Measurements from ENCODE around the gene PPP1R17. TPM values are rescaled to one million over a fixed set of nuclear protein-coding genes. Genes with fewer than 3 reads are reported as not detected.

The PPP1R17 gene
- total and polyA plus RNA-seq, 2 experiments from 2014 or later = 0.52 to 2.4 TPM

DNA sequence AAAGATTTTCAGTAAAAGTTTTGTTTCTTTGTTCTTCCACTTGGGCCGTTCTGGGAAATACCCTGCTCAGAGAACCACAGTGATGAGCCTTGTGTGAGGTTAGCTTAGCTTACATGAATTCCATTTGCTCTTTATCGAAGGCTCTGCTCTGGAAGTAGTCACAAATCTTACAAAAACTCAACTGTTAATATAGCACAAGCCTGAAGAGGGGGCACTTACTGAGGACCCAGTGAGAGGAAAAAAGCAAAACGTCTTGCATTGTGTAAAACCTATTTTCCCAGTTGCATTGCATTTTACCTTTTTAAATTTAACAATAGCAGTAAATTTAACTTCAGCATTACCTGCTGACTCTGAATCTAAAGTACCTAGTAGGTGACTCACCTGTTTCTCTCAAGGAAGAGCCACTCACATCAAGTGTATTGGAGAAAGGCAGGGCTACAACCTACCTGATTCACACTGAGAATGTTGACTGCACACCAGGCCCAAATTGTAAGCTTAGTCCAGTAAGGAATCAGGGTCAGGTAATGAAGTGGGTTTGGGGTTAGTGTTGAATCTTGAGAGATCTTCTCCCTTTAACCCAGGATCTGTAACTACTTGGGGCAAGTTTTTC lies 42.3 kb downstream of the PPP1R17 start:
- no peak overlapping the region for H3K27ac ChIP-seq (ENCODE audit: low read depth)
- DNase-seq (ENCODE audit: low spot score) (peak; percentile 57), ATAC-seq (peak; percentile 72)
- H3K79me2 ChIP-seq (replicated peaks; ENCODE audit: insufficient read depth) = no peaks in the 10 kb centered on the region
- no peaks in the 10 kb centered on the region for H3K36me3 Mint-ChIP-seq (ENCODE audit: low read depth)
- H3F3A ChIP-seq (replicated peaks; ENCODE audit: low read depth) = no peaks in the 10 kb centered on the region
- peaks cover 2% of the 10 kb centered on the region; the same call in 1 of the 3 replicates for H3K4me1 Mint-ChIP-seq
- no peak for TF ChIP-seq ZNF114 (CRISPR knock-in tag; IDR thresholded peaks at IDR 0.05)
- TF ChIP-seq, protein P1, sequence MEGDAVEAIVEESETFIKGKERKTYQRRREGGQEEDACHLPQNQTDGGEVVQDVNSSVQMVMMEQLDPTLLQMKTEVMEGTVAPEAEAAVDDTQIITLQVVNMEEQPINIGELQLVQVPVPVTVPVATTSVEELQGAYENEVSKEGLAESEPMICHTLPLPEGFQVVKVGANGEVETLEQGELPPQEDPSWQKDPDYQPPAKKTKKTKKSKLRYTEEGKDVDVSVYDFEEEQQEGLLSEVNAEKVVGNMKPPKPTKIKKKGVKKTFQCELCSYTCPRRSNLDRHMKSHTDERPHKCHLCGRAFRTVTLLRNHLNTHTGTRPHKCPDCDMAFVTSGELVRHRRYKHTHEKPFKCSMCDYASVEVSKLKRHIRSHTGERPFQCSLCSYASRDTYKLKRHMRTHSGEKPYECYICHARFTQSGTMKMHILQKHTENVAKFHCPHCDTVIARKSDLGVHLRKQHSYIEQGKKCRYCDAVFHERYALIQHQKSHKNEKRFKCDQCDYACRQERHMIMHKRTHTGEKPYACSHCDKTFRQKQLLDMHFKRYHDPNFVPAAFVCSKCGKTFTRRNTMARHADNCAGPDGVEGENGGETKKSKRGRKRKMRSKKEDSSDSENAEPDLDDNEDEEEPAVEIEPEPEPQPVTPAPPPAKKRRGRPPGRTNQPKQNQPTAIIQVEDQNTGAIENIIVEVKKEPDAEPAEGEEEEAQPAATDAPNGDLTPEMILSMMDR (conservative IDR thresholded peaks at IDR 0.05; ENCODE audit: low read depth in 2 of 2) = peak; percentile 42 to 50; a peak in 3 of 4 replicates
- H3K9me3 Mint-ChIP-seq = no peaks in the 10 kb centered on the region
- no peak overlapping the region for H3K4me2 ChIP-seq
- peaks cover 14% of the 10 kb centered on the region; the same call in 1 of the 2 replicates for H3K9me2 ChIP-seq (ENCODE audit: insufficient read depth)
- H3K4me3 ChIP-seq = no peak overlapping the region
- H3K4me3 Mint-ChIP-seq = no peak overlapping the region
- no peaks in the 10 kb centered on the region for H4K20me1 ChIP-seq (replicated peaks; ENCODE audit: insufficient read depth)
- no peak overlapping the region for H2AFZ ChIP-seq
- H3K27me3 ChIP-seq (ENCODE audit: insufficient read depth) = no peaks in the 10 kb centered on the region
- no peaks in the 10 kb centered on the region for H3K36me3 ChIP-seq (ENCODE audit: insufficient read depth)
- H3K27me3 Mint-ChIP-seq (ENCODE audit: insufficient read depth, low read depth, poor library complexity) = peaks cover 2% of the 10 kb centered on the region
- no peaks in the 10 kb centered on the region for H3K4me1 ChIP-seq (ENCODE audit: insufficient read depth)
- no peak overlapping the region for H3K27ac Mint-ChIP-seq

- peaks cover 2% of the 10 kb centered on the region for H3K27me3 Mint-ChIP-seq (ENCODE audit: insufficient read depth, low read depth, poor library complexity)
- TF ChIP-seq ZNF331 (CRISPR knock-in tag; IDR thresholded peaks at IDR 0.05; ENCODE audit: low read depth) (no peak), POLR2AphosphoS5 (IDR thresholded peaks at IDR 0.05; ENCODE audit: low read depth) (no peak)
- TF ChIP-seq, protein P1 (conservative IDR thresholded peaks at IDR 0.05; ENCODE audit: low read depth in 2 of 2) = no peak
- no peaks in the 10 kb centered on the region for H3K36me3 Mint-ChIP-seq (ENCODE audit: low read depth)
- Histone ChIP-seq H3K79me2 (replicated peaks; ENCODE audit: insufficient read depth) (no peaks in the 10 kb centered on the region), H3K4me1 (ENCODE audit: insufficient read depth) (no peaks in the 10 kb centered on the region), H4K20me1 (replicated peaks; ENCODE audit: insufficient read depth) (no peaks in the 10 kb centered on the region), H3F3A (replicated peaks; ENCODE audit: low read depth) (no peaks in the 10 kb centered on the region), H3K27me3 (ENCODE audit: insufficient read depth) (no peaks in the 10 kb centered on the region), H3K27ac (ENCODE audit: low read depth) (no peak overlapping the region), H3K4me2 (no peak overlapping the region), H2AFZ (no peak overlapping the region), H3K4me3 (no peak overlapping the region), H3K36me3 (ENCODE audit: insufficient read depth) (no peaks in the 10 kb centered on the region), H3K9me2 (ENCODE audit: insufficient read depth) (no peaks in the 10 kb centered on the region)
- ATAC-seq (no peak), DNase-seq (ENCODE audit: low spot score) (no peak)
- no peak overlapping the region for H3K27ac Mint-ChIP-seq
- no peaks in the 10 kb centered on the region; the same call in 2 of the 3 replicates for H3K9me3 Mint-ChIP-seq
- H3K4me3 Mint-ChIP-seq = no peak overlapping the region
- no peaks in the 10 kb centered on the region for H3K4me1 Mint-ChIP-seq
Measured at GRCh38 chr7:31734456-31734855, 47.4 kb downstream of the PPP1R17 start.
